ENCODE measurements around the gene AP2A2.

DNA sequence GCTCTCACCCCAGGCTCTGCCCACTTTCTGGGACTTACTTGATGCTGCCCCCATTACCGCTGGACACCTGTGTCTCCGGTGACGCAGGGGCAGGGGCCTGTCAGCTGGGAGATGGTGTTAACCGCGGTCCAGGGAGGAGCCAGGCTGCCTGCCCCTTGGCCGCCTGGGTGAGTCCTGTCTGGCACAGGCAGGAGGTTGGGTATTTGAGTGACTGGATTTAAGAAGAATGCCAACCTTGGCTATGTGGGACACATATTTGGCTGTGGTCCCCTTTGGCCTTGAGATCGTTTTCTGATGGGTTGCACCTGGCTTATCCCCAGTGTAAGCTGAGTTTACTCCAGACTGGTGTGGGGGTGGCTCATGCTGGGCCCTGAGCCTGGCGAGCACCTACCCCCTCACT, 108.3 kb downstream of the AP2A2 start:
- TF ChIP-seq, protein P1, sequence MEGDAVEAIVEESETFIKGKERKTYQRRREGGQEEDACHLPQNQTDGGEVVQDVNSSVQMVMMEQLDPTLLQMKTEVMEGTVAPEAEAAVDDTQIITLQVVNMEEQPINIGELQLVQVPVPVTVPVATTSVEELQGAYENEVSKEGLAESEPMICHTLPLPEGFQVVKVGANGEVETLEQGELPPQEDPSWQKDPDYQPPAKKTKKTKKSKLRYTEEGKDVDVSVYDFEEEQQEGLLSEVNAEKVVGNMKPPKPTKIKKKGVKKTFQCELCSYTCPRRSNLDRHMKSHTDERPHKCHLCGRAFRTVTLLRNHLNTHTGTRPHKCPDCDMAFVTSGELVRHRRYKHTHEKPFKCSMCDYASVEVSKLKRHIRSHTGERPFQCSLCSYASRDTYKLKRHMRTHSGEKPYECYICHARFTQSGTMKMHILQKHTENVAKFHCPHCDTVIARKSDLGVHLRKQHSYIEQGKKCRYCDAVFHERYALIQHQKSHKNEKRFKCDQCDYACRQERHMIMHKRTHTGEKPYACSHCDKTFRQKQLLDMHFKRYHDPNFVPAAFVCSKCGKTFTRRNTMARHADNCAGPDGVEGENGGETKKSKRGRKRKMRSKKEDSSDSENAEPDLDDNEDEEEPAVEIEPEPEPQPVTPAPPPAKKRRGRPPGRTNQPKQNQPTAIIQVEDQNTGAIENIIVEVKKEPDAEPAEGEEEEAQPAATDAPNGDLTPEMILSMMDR (IDR thresholded peaks at IDR 0.05) = no peak
- no peak for TF ChIP-seq POLR2A (IDR thresholded peaks at IDR 0.05)
